HG03571 (cell line): ENCODE results near the gene AKAP7.
"Not testable (repeated sequence)": the region's sequence is repeated elsewhere in the genome, so short reads cannot be mapped to it uniquely, and the experiment has no call there.

Experiments
- ATAC-seq: cut with Tn5 transposase; IDR thresholded peaks from one replicate; pipeline ENCODE4 v1.9.1; 2021; ENCODE audit not compliant: unreplicated experiment

Gene AKAP7

DNA sequence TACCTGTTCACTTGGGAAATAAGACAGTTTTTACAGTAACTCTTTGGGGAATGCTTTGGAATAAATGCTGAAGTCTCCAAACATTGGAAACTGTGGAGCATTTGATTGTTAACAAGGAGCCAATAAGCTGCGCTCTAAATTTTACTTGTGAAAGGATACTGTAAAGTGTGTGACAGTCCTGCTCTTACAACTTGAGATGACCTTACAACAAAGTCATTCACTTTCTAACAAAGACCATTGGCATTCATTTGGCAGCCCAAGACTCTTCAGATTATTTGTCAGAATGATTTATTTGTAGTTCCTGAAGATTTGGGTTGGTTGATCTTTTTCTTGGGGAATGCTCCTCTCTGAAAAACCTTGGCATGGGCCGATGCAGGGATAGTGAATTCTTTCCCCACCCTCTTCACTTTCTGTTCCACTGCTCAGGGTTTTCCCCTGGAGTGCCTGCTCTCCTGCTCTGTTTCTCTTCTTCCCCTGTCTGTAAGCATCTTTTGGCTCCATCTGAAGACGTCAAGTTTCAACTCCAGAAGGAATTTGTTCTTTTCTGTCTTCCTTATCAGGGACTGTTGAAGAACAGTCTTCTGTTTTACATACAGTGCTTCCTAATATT is 116.4 kb downstream of the AKAP7 start:
- no peak for ATAC-seq

DNA sequence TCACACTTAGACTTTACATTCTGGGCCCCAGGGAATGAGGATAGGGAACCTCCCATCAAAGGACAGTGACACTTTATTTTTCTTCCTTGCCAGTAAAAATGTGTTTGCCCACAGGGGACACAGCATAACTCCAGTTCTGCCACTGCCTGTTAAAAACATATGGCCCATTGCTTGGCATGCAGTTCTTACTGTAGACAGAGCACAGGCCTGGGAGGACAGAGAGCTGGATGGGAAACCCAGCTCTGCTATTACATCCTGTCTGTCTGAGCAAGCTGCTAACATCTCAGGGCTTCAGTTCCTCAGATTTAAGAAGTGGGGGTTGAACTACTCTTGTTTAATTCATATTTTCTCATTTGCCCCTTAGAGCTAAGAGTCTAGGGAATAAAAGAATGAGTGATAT is 120.2 kb downstream of the AKAP7 start:
- ATAC-seq, result no peak

DNA sequence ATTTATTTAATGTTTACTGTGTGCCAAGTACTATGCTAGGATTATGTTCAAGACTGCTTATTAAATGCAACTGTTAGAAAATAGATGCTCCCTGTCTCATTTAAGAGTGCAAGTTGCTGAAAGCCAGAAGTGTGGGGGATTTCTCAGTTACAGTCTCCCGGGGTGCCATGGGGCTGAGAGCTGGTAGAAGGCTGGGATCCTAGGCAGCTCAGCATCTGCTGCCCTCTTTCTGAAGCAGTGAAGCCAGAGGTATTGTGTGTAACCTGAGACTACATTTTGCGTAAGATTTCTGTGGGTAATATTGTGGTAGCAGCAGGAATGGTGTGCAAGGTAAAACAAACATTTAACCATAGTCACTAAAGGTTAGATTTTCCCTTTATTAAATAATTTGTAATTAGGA is 120.6 kb downstream of the AKAP7 start:
- no peak for ATAC-seq

DNA sequence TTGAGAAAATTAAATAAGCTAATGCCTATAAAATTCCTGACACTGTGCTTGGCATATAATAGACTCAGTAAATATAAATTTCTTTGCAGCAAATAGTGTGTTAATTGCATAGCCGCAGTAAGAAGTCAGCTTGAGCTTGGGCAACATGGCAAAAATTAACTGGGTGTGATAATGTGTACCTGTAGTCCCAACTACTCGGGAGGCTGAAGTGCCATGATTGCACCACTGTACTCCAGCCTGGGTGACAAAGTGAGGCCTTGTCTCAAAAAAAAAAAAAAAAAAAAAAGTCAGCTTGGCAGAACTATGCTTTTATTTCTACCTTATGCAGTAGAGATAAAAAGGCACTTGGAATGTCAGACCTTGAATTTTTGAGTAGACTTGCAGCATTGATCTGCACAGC is 121.8 kb downstream of the AKAP7 start:
- no peak for ATAC-seq

DNA sequence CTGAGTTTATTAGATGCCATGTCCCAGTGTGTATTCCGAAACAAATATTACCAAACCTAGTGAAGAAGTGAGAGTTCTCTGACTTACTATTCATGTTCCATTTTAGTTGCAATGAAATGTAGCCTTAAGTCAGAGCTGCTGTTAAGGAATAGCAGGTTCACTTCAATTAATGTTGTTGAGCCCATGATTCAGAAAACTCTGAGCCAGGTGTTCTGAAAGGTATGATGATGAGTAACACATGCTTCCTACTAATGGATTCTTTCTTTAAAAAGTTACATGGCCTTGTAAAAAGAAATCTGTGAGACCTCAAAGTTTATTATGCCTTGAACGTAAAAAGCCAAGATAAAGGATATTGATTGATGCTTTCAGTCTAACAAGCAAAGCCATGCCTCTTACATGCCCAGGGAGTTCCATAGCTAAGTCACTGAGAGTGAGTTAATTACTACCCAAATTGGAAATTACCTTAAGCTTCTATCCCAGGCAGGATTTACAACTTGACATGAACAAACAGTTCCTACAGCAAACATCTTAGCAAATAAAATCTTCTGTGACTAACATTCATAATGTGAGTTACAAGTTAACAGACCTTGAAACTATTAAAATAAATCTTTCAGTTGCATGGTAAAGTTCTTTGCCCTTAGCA is 122.9 kb downstream of the AKAP7 start:
- ATAC-seq, result no peak

DNA sequence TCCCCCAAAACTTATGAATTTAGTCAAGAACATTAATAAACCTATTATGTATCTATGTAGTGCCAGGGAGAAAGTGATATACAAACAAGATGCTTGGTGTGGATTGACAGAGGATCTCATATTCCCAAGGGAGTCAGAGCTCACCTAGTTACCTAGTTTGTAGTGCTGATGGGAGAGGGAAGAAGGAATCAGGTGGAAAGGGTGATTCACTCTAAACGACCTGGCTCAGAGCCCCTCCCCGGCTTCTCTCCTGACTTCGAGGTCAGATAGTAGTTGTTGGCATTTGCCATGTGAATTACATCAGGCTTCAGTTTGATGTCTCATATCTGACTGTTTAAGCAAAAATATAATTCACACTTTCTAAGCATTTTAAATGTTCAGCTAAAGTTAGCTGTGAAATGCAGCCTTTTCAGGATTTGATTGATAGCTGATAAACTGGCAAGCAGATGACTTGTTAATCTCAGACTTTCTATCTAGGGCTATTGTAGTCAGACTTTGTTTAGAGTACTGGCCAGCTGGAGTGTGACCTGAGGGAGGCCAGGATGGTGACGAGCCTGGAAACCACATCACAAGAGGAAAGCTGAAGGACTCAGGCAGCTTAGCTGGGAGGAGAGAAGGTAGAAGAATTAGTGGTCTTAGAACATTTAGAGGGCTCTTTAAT is 123.7 kb downstream of the AKAP7 start:
- ATAC-seq, result no peak

DNA sequence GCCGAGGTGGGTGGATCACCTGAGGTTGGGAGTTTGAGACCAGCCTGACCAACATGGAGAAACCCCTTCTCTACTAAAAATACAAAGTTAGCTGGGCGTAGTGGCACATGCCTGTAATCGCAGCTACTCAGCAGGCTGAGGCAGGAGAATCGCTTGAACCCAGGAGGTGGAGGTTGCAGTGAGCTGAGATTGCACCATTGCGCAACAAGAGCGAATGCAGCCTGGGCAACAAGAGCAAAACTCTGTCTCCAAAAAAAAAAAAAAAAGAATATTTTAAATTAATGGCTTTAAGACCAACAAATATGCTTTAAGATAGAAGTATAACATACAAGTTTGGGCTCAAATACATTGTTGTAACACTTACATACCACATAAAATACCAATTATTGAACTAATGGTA is 125.7 kb downstream of the AKAP7 start:
- ATAC-seq, result not testable (repeated sequence)

DNA sequence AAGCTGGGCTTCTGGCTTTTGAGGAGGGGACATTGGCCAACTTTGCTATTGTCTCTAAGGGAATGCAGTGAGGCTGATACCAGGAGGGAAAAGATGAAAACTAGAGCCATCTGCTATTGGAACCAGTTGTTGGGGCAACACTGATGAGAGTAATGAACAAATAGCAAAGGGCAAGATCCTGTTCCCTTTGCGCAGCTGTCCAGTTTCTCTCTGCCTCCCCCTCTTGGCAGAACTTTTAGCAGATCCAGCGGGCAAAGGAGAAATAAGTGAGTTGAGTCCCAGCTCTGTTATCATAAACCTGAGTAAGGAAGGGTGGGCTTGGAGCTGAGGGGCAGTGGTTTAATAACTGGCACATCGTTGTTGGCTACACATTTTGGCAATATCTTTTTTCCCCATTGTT is 126.8 kb downstream of the AKAP7 start:
- no peak for ATAC-seq

DNA sequence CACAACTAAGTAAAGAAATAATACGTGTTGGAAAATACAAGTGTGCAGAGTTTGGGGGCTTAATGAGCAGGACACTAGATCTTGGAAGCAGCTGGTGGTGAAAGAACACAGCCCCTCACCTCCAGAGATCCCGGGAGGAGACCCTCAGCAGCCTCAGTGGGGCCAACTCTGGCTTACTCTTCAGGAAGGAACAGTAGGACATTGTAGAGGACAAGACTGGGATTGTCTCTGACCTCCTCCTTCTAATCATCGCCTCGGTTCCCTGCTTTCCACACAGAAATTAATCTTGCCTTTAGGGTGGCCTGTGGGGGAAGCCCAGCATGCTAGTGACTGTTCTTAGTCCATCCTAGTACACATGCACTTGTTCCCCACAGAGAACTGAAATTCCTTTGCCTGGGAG is 130.7 kb downstream of the AKAP7 start:
- no peak for ATAC-seq

DNA sequence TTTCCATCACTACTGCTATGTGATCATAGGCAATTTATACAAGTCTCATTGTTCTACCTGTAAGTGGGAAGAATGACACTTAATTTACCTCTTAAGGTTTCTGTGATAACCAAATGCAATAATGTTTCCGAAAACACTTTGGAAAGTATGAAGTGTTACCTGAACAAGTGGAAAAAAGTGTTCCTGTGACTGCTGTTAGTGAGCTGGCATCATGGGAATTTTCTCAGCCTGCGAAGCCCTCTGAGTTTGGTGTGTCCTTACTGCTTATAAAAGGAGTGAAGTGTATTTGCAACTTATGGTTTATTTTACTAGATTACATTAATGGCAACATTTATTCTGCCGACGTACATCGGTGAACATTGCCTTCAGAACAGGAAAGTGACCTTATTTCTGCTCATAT is 133.0 kb downstream of the AKAP7 start:
- no peak for ATAC-seq

DNA sequence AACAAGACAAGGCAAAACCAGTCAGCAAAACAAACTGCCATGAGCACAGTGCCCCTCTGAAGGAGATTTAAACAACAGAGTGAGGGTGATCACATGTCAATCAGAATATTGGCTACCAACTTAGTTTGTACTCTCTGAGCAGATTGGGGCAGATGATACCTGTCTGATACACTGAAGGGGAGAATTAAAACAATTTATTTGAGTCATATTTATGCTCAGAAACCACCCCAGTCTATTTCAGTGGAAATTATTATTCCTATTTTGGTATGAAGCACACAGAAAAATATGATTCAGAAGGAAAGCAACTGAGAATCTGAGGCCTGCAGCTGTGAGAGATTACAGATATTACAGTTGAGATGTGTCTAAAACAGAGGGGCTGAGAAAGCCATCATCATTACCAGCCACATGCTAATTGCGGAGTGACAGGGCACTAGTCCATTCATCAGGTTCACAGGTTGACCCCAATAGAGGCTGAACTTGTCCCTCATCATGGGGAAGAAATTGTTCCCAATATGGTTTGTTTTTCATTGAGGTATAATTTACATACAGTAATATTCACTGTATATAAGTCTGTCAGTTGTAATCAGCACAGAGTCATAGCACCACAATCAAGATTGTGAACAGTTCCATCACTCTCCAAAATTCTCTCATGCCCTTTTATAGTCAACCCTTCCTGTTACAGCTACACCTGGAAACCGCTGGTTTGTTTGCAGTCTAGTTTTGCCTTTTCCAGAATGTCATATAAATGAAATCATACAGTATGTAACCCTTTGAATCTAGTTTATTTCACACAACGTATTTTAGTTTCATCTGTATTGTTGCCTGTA is 134.5 kb downstream of the AKAP7 start:
- no peak for ATAC-seq

DNA sequence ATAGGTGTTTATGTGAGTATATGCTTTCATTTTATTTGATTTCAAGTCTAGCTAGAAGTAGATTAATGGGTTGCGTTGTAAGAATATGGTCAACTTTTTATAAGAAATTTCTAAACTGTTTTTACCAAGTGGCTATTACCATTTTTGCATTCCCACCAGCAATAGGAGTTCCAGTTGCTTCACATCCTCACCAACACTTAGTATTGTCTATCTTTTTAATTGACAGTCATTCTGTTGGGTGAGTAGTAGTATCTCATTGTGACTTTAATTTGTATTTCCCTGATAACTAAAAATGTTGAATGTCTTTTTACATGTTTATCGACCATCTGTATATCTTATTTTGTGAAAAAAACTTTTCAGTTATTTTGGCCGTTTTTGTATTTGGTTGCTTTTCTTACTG is 135.3 kb downstream of the AKAP7 start:
- no peak for ATAC-seq

DNA sequence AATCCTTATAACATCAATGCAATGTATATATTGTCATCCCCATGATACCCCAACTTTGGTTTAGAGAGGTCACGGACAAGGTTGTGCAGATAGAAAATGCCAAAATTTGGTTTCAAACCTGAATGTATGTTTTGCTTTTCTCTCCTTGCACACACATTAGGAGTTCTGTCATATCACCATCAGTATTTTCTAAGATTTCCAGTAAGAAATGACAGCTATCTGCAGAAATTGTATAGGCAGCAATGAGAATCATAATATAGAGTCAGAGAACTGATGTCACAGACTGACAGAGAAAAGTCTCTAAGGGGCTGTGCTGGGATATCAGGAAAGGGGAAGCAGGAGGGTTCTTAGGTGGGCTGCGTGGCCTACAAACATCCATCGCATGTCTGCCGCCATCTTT is 140.0 kb downstream of the AKAP7 start:
- no peak for ATAC-seq

DNA sequence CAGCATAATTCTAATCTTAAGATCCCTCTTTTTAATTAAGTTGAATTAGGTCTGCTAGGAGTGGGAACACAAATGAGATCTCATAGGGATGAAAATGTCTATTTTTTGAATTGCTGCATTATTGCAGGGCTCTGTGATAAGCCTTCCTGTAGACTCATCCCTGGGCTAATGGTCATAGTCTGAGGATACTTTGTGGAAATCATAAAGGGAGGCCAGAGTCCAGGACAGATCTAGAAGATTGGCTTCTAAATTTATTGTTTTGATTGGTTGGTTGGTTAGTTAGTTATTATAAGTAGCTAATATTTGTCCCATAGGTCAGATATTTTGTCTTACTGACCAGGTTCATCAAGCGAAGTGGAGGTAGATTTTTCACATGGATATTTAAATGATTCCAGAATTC is 142.3 kb downstream of the AKAP7 start:
- ATAC-seq, result no peak

DNA sequence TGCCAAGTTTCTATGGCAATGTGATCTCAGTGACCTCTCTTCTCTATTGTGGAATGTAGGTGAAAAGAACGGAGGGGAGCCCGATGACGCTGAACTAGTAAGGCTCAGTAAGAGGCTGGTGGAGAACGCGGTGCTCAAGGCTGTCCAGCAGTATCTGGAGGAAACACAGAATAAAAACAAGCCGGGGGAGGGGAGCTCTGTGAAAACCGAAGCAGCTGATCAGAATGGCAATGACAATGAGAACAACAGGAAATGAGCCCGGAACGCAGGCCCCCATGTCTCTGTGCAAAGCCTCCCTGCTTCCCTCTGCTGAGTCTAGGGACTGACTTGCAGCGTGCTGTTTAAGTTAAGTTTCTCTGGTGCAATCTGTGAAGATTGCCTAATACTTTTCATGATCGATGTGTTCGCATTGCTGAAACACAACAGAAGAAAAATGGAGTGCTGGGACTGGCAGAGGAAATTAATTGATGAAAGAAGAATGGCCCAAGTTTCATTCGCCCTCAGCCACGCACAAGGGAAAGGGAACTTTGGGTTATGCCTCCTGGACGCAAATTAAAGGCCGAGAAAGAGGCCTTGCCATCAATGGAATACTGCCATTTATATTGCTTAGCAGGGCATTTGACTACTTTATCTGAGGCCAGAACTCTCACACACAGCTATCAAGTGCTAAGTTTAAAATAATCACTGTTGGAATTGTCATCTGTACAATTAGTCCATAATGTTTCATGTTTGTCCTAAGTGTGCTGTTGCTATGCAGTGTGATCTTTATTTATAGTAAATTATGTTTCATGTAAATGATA is 146.4 kb downstream of the AKAP7 start:
- no peak for ATAC-seq

DNA sequence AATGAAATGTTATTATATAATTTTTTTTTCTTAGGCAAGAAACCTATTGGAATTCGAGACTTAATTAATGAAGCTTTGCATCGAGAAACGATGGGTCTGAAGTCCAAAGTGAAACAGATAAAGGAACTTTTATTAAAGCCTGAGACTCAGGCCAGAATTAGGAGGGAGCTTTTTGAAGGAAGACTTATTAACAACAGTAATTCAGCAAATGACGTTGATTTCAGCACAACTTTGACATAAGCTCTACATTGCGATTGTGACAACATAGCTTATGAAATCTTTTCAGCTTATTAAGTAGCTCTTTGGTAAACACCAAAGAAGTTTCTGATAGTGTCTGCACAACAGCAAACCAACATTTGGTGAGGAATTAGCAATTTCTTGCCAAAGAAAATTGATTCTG is 147.1 kb downstream of the AKAP7 start:
- ATAC-seq, result no peak

DNA sequence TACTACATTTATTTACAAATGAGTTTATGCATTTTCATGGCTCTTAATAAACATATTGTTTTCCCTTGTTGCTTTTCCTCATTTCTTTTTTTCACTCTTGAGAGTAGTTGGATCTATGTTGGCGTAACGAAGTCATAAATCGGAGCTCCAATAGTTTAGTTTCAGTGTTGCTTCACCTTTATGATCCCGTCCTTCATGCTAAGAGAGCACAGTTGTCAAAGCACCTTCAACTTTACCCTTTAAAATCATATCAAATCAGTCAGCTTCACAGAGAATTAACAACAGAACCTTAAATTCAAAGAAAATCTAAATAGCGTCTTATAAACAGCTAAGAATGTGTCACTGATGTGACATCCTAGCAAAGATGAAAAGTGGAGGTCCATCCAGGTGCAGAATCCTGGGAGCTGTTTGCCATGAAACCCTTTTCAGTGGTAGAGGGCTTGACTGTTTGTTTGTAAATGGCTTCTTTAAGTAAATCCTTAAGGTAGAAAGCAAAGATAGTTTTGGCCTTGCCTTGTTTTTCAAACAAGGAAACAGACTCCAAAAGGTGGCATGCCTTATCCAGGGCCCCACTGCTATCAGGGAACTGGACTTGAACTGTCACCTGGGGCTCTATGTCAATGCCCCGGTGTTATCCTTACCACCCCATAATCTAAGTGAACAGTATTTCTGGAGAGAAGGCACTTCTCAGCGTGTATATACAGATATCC is 148.4 kb downstream of the AKAP7 start:
- no peak for ATAC-seq

DNA sequence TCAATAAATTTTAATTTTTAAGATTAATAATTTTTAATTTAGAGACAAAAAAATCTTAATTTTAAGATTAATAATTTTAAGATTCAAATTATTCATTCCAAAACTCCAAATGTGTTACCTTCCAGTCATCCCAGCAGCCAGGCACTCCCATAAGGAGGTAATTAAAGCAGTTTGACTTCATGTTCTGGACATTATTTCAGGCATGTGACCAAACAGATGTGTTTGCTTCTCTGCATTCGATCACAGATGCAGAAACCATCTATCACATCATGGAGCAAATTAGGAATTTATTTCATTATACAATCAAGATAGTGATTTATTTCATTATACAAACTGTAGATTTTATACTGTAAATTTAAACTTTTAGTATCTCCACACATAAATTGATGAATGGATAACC is 150.3 kb downstream of the AKAP7 start:
- ATAC-seq, result no peak

DNA sequence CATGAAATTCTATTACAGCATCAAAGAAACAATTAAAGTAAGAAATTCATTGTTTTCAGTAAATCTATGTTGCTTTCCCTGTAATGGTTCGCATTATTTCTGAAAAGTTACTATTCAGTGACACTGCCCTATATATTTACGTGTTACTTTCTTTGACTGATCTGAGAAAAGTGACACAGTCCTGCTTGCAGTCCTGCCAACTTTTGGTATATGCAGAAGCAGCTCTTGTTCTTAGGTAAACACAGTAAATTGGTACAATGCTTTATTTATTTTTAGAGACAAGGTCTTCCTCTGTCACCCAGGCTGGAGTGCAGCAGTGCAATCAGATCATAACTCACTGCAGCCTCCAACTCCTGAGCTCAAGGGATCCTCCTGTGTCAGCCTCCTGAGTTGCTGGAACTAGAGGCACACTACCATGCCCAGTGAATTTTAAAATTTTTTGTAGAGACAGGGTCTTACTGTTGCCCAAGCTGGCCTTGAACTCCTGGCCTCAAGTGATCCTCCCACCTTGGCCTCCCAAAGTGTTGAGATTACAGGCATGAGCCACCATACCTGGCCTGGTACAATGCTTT is 151.3 kb downstream of the AKAP7 start:
- no peak for ATAC-seq

DNA sequence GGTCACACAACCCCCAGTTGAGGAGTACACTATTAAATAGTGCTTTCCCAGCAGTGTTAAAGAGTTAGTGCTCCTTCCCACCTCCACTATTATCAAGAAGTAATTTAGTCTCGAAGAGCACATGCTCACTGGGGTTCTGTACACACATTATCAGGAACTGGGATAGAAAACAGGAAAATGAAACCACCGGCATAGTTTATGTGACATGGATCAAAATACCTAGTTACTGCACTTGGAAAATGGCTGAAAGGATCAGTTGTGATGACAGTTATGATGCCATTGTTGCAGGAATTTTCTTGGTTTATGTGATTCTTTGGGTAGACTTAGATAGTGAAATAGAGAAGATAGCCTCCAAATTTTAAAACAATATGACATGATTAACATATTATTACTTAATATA is 152.9 kb downstream of the AKAP7 start:
- ATAC-seq, result no peak
